GM23338 (cell line): ENCODE data around the gene CCT6A. TPM values are rescaled to one million over a fixed set of nuclear protein-coding genes. Genes with fewer than 3 reads are reported as not detected.
"Not testable (repeated sequence)": the region's sequence is repeated elsewhere in the genome, so short reads cannot be mapped to it uniquely, and the experiment has no call there.

Experiments used
- ATAC-seq: fragments of 200-7000 bp; cut with Tn5 transposase; 3 replicates; pipeline ENCODE4 v1.9.1; 2020
- DNase-seq: peaks from one replicate; pipeline ENCODE4 v3.0.0-alpha.2; 2015; ENCODE audit warnings: low spot score
- H2AFZ ChIP-seq: fragments of 200-600 bp; sonication (generic); 2 replicates; pipeline ENCODE4 v1.8.0; 2016; ENCODE audit warnings: antibody characterized with exemption, mild to moderate bottlenecking, moderate library complexity
- H3F3A ChIP-seq: fragments of 200-600 bp; sonication (generic); replicated peaks from 2 replicates; pipeline ENCODE4 v1.8.0; 2017; ENCODE audit warnings: antibody characterized with exemption, mixed run types, low read depth
- H3K27ac ChIP-seq: fragments of 200-600 bp; sonication (generic); 2 replicates; pipeline ENCODE4 v1.6.1; 2016; ENCODE audit warnings: low read depth
- H3K27me3 ChIP-seq: fragments of 200-600 bp; sonication (generic); 2 replicates; pipeline ENCODE4 v1.8.0; 2016; ENCODE audit warnings: mild to moderate bottlenecking, mixed run types, moderate library complexity; ENCODE audit not compliant: insufficient read depth
- H3K36me3 ChIP-seq: fragments of 200-600 bp; sonication (generic); 2 replicates; pipeline ENCODE4 v1.8.0; 2016; ENCODE audit warnings: mild to moderate bottlenecking; ENCODE audit not compliant: insufficient read depth
- H3K4me1 ChIP-seq: fragments of 200-600 bp; sonication (generic); 2 replicates; pipeline ENCODE4 v1.8.0; 2016; ENCODE audit warnings: mild to moderate bottlenecking, moderate library complexity; ENCODE audit not compliant: insufficient read depth
- H3K4me2 ChIP-seq: fragments of 200-600 bp; sonication (generic); 2 replicates; pipeline ENCODE4 v1.7.1; 2017; ENCODE audit warnings: mixed run types
- H3K4me3 ChIP-seq: fragments of 200-600 bp; sonication (generic); 2 replicates; pipeline ENCODE4 v1.6.1; 2016; ENCODE audit warnings: mixed run types
- H3K79me2 ChIP-seq: fragments of 200-600 bp; sonication (generic); replicated peaks from 2 replicates; pipeline ENCODE4 v1.8.0; 2017; ENCODE audit warnings: mild to moderate bottlenecking; ENCODE audit not compliant: insufficient read depth
- H3K9me2 ChIP-seq: fragments of 200-600 bp; sonication (generic); 2 replicates; pipeline ENCODE4 v1.8.0; 2017; ENCODE audit not compliant: insufficient read depth
- H4K20me1 ChIP-seq: fragments of 200-600 bp; sonication (generic); replicated peaks from 2 replicates; pipeline ENCODE4 v1.8.0; 2017; ENCODE audit warnings: mild to moderate bottlenecking; ENCODE audit not compliant: insufficient read depth
- H3K27ac Mint-ChIP-seq: 2 replicates; pipeline ENCODE4 v1.8.0; 2020; ENCODE audit warnings: inconsistent platforms, mild to moderate bottlenecking, moderate library complexity, mixed read lengths
- H3K27me3 Mint-ChIP-seq: 3 replicates; pipeline ENCODE4 v1.8.0; 2022; ENCODE audit warnings: low read depth, mild to moderate bottlenecking, moderate library complexity, mixed read lengths, inconsistent platforms; ENCODE audit not compliant: insufficient read depth, poor library complexity
- H3K36me3 Mint-ChIP-seq: 3 replicates; pipeline ENCODE4 v1.8.0; 2021; ENCODE audit warnings: low read depth, mild to moderate bottlenecking, inconsistent platforms, moderate library complexity, mixed read lengths
- H3K4me1 Mint-ChIP-seq: 3 replicates; pipeline ENCODE4 v1.8.0; 2020; ENCODE audit warnings: mild to moderate bottlenecking, inconsistent platforms, mixed read lengths
- H3K4me3 Mint-ChIP-seq: 3 replicates; pipeline ENCODE4 v1.8.0; 2021; ENCODE audit warnings: moderate library complexity, mild to moderate bottlenecking, inconsistent platforms, mixed read lengths
- H3K9me3 Mint-ChIP-seq: 3 replicates; pipeline ENCODE4 v1.8.0; 2020; ENCODE audit warnings: moderate library complexity, mild to moderate bottlenecking, inconsistent platforms, mixed read lengths
- ETS1 ChIP-seq: IDR thresholded peaks from 2 replicates; pipeline ENCODE4 v1.6.1; 2016; ENCODE audit warnings: antibody characterized with exemption
- POLR2AphosphoS5 ChIP-seq: IDR thresholded peaks from 2 replicates; pipeline ENCODE4 v1.6.1; 2016; ENCODE audit warnings: antibody characterized with exemption, low read depth
- polyA plus RNA-seq: library from polyadenylated mRNA; unstranded; fragments of >200 nt; fragmentation: Nextera tagmentation; extraction: Ambion mirVana; gene quantifications from 2 replicates; pipeline ENCODE4 v1.2.1, GENCODE V29; 2016
- total RNA-seq: library from RNA; depleted of rRNA; stranded (reverse); fragments of >200 nt; shearing (Covaris generic); gene quantifications from 2 replicates; pipeline ENCODE4 v1.2.3, GENCODE V29; 2014
- TF ChIP-seq, protein P1 (sequence below), 2 experiments: fragments of 200-600 bp in 1 of 2; sonication (generic) in 1 of 2; conservative IDR thresholded peaks; 2 replicates each; pipeline versions ENCODE4 v1.5.1 to v1.6.1; 2016 to 2017; ENCODE audit warnings: antibody characterized with exemption in 2 of 2, low read depth in 2 of 2, mild to moderate bottlenecking in 2 of 2, moderate library complexity in 1 of 2
- TF ChIP-seq, protein P2 (sequence below): fragments of 250-450 bp; sonication (Bioruptor Pico); IDR thresholded peaks from 2 replicates; pipeline ENCODE4 v1.5.0; 2020; ENCODE audit warnings: mild to moderate bottlenecking, moderate library complexity

Gene CCT6A
- total and polyA plus RNA-seq, 2 experiments from 2014 or later, result 266 to 505 TPM

- H3K9me3 Mint-ChIP-seq, ATAC-seq, H3F3A ChIP-seq, H3K27me3 Mint-ChIP-seq, H3K36me3 ChIP-seq, H3K4me1 Mint-ChIP-seq, H3K27ac ChIP-seq, H3K4me2 ChIP-seq, H2AFZ ChIP-seq, H3K27ac Mint-ChIP-seq, H4K20me1 ChIP-seq, H3K27me3 ChIP-seq, DNase-seq, H3K9me2 ChIP-seq: not testable (repeated sequence)
- Histone ChIP-seq H3K79me2 (peaks cover 55% of the 10 kb centered on the region), H3K4me1 (peaks cover 13% of the 10 kb centered on the region), H3K4me3 (peak overlapping the region; percentile 87; the same call in 1 of the 2 replicates)
- peak overlapping the region; percentile 93 for H3K4me3 Mint-ChIP-seq
- H3K36me3 Mint-ChIP-seq, result peaks cover 65% of the 10 kb centered on the region
Observed at GRCh38 chr7:56031556-56031955, 20.0 kb upstream of the CCT6A start.

DNA sequence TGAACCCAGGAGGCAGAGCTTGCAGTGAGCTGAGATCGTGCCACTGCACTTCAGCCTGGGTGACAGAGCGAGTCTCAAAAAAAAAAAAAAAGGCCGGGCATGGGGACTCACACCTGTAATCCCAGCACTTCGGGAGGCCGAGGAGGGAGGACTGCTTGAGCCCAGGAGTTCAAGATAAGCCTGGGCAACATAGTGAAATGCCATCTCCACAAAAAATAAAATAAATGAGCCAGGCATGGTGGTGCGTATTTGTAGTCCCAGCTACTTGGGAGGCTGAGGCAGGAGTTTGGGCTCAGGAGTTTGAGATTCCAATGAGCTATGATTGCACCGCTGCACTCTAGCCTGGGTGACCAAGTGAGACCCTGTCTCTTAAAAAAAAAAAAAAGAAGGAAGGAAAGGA is 19.0 kb upstream of the CCT6A start:
- not testable (repeated sequence) for DNase-seq, H3K27ac ChIP-seq, H3F3A ChIP-seq, H3K9me2 ChIP-seq, H3K27me3 Mint-ChIP-seq, H3K36me3 ChIP-seq, H3K27me3 ChIP-seq, H3K27ac Mint-ChIP-seq, ATAC-seq, H3K4me1 Mint-ChIP-seq, H3K9me3 Mint-ChIP-seq, H4K20me1 ChIP-seq, H2AFZ ChIP-seq
- H3K79me2 ChIP-seq, result peaks cover 48% of the 10 kb centered on the region
- H3K36me3 Mint-ChIP-seq, result peaks cover 55% of the 10 kb centered on the region
- H3K4me3 Mint-ChIP-seq, result peak overlapping the region; percentile 93
- peak overlapping the region; percentile 85 for H3K4me2 ChIP-seq
- H3K4me1 ChIP-seq, result peaks cover 13% of the 10 kb centered on the region
- peak overlapping the region; percentile 87 for H3K4me3 ChIP-seq

- Mint-ChIP-seq H3K27me3 (peaks cover 4% of the 10 kb centered on the region), H3K27ac (peak overlapping the region; percentile 98), H3K4me1 (peaks cover 10% of the 10 kb centered on the region), H3K36me3 (peaks cover 42% of the 10 kb centered on the region), H3K9me3 (peaks cover 3% of the 10 kb centered on the region; the same call in 2 of the 3 replicates), H3K4me3 (peak overlapping the region; percentile 93)
- Histone ChIP-seq H3F3A (no peaks in the 10 kb centered on the region), H3K79me2 (peaks cover 39% of the 10 kb centered on the region), H2AFZ (peak overlapping the region; percentile 88; the same call in 1 of the 2 replicates), H3K27me3 (no peaks in the 10 kb centered on the region), H3K4me1 (peaks cover 13% of the 10 kb centered on the region), H3K4me2 (peak overlapping the region; percentile 85), H3K4me3 (peak overlapping the region; percentile 87), H3K9me2 (no peaks in the 10 kb centered on the region), H3K36me3 (0 out of 2 replicates have a peak, but pooled peaks cover 8% of the 10 kb centered on the region), H4K20me1 (peaks cover 4% of the 10 kb centered on the region; the same call in 1 of the 2 replicates), H3K27ac (peak overlapping the region; percentile 94)
- DNase-seq (peak; percentile 92), ATAC-seq (peak; percentile 98)
- TF ChIP-seq, protein P1, sequence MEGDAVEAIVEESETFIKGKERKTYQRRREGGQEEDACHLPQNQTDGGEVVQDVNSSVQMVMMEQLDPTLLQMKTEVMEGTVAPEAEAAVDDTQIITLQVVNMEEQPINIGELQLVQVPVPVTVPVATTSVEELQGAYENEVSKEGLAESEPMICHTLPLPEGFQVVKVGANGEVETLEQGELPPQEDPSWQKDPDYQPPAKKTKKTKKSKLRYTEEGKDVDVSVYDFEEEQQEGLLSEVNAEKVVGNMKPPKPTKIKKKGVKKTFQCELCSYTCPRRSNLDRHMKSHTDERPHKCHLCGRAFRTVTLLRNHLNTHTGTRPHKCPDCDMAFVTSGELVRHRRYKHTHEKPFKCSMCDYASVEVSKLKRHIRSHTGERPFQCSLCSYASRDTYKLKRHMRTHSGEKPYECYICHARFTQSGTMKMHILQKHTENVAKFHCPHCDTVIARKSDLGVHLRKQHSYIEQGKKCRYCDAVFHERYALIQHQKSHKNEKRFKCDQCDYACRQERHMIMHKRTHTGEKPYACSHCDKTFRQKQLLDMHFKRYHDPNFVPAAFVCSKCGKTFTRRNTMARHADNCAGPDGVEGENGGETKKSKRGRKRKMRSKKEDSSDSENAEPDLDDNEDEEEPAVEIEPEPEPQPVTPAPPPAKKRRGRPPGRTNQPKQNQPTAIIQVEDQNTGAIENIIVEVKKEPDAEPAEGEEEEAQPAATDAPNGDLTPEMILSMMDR (conservative IDR thresholded peaks at IDR 0.05; ENCODE audit: low read depth in 2 of 2), result no peak
- peak; percentile 87 for TF ChIP-seq POLR2AphosphoS5
- TF ChIP-seq, protein P2, sequence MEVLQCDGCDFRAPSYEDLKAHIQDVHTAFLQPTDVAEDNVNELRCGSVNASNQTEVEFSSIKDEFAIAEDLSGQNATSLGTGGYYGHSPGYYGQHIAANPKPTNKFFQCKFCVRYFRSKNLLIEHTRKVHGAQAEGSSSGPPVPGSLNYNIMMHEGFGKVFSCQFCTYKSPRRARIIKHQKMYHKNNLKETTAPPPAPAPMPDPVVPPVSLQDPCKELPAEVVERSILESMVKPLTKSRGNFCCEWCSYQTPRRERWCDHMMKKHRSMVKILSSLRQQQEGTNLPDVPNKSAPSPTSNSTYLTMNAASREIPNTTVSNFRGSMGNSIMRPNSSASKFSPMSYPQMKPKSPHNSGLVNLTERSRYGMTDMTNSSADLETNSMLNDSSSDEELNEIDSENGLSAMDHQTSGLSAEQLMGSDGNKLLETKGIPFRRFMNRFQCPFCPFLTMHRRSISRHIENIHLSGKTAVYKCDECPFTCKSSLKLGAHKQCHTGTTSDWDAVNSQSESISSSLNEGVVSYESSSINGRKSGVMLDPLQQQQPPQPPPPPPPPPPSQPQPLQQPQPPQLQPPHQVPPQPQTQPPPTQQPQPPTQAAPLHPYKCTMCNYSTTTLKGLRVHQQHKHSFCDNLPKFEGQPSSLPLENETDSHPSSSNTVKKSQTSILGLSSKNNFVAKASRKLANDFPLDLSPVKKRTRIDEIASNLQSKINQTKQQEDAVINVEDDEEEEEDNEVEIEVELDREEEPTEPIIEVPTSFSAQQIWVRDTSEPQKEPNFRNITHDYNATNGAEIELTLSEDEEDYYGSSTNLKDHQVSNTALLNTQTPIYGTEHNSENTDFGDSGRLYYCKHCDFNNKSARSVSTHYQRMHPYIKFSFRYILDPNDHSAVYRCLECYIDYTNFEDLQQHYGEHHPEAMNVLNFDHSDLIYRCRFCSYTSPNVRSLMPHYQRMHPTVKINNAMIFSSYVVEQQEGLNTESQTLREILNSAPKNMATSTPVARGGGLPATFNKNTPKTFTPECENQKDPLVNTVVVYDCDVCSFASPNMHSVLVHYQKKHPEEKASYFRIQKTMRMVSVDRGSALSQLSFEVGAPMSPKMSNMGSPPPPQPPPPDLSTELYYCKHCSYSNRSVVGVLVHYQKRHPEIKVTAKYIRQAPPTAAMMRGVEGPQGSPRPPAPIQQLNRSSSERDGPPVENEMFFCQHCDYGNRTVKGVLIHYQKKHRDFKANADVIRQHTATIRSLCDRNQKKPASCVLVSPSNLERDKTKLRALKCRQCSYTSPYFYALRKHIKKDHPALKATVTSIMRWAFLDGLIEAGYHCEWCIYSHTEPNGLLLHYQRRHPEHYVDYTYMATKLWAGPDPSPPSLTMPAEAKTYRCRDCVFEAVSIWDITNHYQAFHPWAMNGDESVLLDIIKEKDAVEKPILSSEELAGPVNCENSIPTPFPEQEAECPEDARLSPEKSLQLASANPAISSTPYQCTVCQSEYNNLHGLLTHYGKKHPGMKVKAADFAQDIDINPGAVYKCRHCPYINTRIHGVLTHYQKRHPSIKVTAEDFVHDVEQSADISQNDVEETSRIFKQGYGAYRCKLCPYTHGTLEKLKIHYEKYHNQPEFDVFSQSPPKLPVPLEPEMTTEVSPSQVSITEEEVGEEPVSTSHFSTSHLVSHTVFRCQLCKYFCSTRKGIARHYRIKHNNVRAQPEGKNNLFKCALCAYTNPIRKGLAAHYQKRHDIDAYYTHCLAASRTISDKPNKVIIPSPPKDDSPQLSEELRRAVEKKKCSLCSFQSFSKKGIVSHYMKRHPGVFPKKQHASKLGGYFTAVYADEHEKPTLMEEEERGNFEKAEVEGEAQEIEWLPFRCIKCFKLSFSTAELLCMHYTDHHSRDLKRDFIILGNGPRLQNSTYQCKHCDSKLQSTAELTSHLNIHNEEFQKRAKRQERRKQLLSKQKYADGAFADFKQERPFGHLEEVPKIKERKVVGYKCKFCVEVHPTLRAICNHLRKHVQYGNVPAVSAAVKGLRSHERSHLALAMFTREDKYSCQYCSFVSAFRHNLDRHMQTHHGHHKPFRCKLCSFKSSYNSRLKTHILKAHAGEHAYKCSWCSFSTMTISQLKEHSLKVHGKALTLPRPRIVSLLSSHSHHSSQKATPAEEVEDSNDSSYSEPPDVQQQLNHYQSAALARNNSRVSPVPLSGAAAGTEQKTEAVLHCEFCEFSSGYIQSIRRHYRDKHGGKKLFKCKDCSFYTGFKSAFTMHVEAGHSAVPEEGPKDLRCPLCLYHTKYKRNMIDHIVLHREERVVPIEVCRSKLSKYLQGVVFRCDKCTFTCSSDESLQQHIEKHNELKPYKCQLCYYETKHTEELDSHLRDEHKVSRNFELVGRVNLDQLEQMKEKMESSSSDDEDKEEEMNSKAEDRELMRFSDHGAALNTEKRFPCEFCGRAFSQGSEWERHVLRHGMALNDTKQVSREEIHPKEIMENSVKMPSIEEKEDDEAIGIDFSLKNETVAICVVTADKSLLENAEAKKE (CRISPR knock-in tag), result 0 out of 2 replicates have a peak, but pooled peaks have one; percentile 5
- TF ChIP-seq ETS1, result no peak
Observed at GRCh38 chr7:56033671-56034432, 17.7 kb upstream of the CCT6A start.
